Chondrocyte (in vitro differentiated cells): Measurements from ENCODE around the gene MBP. TPM values are rescaled to one million over a fixed set of nuclear protein-coding genes. Genes with fewer than 3 reads are reported as not detected.

Experiments
- DNase-seq: peaks from one replicate; pipeline ENCODE4 v3.0.0; 2021; ENCODE audit warnings: mixed read lengths, low spot score
- H3K27ac Mint-ChIP-seq: one replicate; pipeline ENCODE4 v1.8.0; 2021; ENCODE audit warnings: mild to moderate bottlenecking, moderate library complexity, mixed read lengths; ENCODE audit not compliant: unreplicated experiment
- H3K27me3 Mint-ChIP-seq: 2 replicates; pipeline ENCODE4 v1.8.0; 2021; ENCODE audit warnings: low read depth, mixed read lengths
- H3K36me3 Mint-ChIP-seq: 2 replicates; pipeline ENCODE4 v1.8.0; 2021; ENCODE audit warnings: low read depth, mixed read lengths
- H3K4me1 Mint-ChIP-seq: 2 replicates; pipeline ENCODE4 v1.8.0; 2021; ENCODE audit warnings: low read depth, mild to moderate bottlenecking, mixed read lengths
- H3K4me3 Mint-ChIP-seq: one replicate; pipeline ENCODE4 v1.8.0; 2021; ENCODE audit warnings: mild to moderate bottlenecking, moderate library complexity, mixed read lengths; ENCODE audit not compliant: unreplicated experiment
- H3K9me3 Mint-ChIP-seq: 2 replicates; pipeline ENCODE4 v1.8.0; 2021; ENCODE audit warnings: low read depth, mixed read lengths
- total RNA-seq: library from RNA; stranded (reverse); gene quantifications from 3 replicates; pipeline ENCODE4 v1.2.1, GENCODE V29; 2021
- TF ChIP-seq, protein P1 (sequence below): fragments of 200-600 bp; sonication (generic); IDR thresholded peaks from 2 replicates; pipeline ENCODE4 v1.5.0; 2021; ENCODE audit warnings: antibody characterized with exemption, mild to moderate bottlenecking, moderate library complexity

Gene MBP
- total RNA-seq, 1 donor from 2014 or later = 15.9 TPM

GRCh38 chr18:77115192-77115953, 17.2 kb downstream of the MBP start:
- no peaks in the 10 kb centered on the region for H3K36me3 Mint-ChIP-seq
- no peaks in the 10 kb centered on the region for H3K27me3 Mint-ChIP-seq
- H3K4me3 Mint-ChIP-seq = no peak overlapping the region
- peak overlapping the region; percentile 92 for H3K27ac Mint-ChIP-seq
- DNase-seq = no peak
- TF ChIP-seq, protein P1, sequence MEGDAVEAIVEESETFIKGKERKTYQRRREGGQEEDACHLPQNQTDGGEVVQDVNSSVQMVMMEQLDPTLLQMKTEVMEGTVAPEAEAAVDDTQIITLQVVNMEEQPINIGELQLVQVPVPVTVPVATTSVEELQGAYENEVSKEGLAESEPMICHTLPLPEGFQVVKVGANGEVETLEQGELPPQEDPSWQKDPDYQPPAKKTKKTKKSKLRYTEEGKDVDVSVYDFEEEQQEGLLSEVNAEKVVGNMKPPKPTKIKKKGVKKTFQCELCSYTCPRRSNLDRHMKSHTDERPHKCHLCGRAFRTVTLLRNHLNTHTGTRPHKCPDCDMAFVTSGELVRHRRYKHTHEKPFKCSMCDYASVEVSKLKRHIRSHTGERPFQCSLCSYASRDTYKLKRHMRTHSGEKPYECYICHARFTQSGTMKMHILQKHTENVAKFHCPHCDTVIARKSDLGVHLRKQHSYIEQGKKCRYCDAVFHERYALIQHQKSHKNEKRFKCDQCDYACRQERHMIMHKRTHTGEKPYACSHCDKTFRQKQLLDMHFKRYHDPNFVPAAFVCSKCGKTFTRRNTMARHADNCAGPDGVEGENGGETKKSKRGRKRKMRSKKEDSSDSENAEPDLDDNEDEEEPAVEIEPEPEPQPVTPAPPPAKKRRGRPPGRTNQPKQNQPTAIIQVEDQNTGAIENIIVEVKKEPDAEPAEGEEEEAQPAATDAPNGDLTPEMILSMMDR = no peak
- H3K9me3 Mint-ChIP-seq = no peaks in the 10 kb centered on the region
- H3K4me1 Mint-ChIP-seq = peaks cover 38% of the 10 kb centered on the region

- H3K9me3 Mint-ChIP-seq = no peaks in the 10 kb centered on the region
- peak overlapping the region; percentile 92 for H3K27ac Mint-ChIP-seq
- H3K27me3 Mint-ChIP-seq = no peaks in the 10 kb centered on the region
- H3K36me3 Mint-ChIP-seq = no peaks in the 10 kb centered on the region
- TF ChIP-seq, protein P1 = no peak
- no peak overlapping the region for H3K4me3 Mint-ChIP-seq
- peak; percentile 90 for DNase-seq
- H3K4me1 Mint-ChIP-seq = peaks cover 45% of the 10 kb centered on the region
Measured at GRCh38 chr18:77114415-77115191, 18.0 kb downstream of the MBP start.

- no peaks in the 10 kb centered on the region for H3K36me3 Mint-ChIP-seq
- peaks cover 50% of the 10 kb centered on the region for H3K4me1 Mint-ChIP-seq
- H3K9me3 Mint-ChIP-seq = no peaks in the 10 kb centered on the region
- no peak for DNase-seq
- TF ChIP-seq, protein P1 = no peak
- H3K4me3 Mint-ChIP-seq = no peak overlapping the region
- H3K27ac Mint-ChIP-seq = peak overlapping the region; percentile 92
- H3K27me3 Mint-ChIP-seq = no peaks in the 10 kb centered on the region
Measured at GRCh38 chr18:77114152-77114414, 18.5 kb downstream of the MBP start.

DNA sequence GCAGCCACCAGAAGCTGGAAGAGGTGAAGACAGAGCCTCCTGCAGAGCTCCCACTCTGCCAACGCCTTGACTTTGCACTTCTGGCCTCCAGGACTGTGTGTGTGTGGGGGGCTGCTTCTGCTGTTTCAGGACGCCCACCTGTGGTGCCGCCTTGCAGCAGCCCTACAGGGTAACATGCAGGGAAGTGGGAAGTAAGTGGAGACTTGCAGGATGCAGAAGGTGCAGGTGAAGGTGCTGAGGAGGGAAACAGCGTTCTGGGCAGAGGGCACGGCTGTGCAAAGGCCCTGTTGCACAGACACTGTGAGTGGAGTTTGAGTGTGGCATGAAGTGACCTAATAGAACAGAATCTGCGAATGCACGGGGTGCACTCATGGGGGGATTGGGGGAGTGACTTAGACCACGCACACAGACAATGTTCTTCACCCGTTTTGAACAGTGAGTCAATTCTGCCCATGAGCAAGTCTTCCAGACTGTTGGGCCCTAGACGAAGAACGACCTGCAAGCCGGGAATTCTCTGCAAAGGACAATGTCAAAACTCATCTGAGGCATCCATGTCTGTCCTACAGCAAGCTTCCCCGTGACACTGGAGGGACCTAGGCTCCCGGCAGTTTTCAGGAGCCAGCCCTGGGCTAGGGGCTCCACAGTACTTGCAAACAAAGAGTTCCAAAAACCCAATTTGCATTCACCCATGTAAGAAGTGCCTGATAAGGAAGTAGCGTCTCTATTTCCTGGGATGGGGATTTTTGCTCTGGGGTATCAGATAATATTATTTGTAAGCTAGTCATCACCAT, 19.0 kb downstream of the MBP start:
- H3K4me1 Mint-ChIP-seq = peaks cover 55% of the 10 kb centered on the region
- TF ChIP-seq, protein P1 = no peak
- no peak overlapping the region for H3K4me3 Mint-ChIP-seq
- H3K9me3 Mint-ChIP-seq = no peaks in the 10 kb centered on the region
- H3K27ac Mint-ChIP-seq = peak overlapping the region; percentile 92
- peak; percentile 48 for DNase-seq
- no peaks in the 10 kb centered on the region for H3K27me3 Mint-ChIP-seq
- no peaks in the 10 kb centered on the region for H3K36me3 Mint-ChIP-seq

- TF ChIP-seq, protein P1 = no peak
- no peak overlapping the region for H3K27ac Mint-ChIP-seq
- no peak for DNase-seq
- peaks cover 64% of the 10 kb centered on the region for H3K4me1 Mint-ChIP-seq
- H3K4me3 Mint-ChIP-seq = no peak overlapping the region
- H3K9me3 Mint-ChIP-seq = no peaks in the 10 kb centered on the region
- H3K36me3 Mint-ChIP-seq = no peaks in the 10 kb centered on the region
- H3K27me3 Mint-ChIP-seq = no peaks in the 10 kb centered on the region
Measured at GRCh38 chr18:77112747-77113092, 19.9 kb downstream of the MBP start.
